Uterus (tissue), 4 donors: ENCODE results near the gene FMN1. TPM values are rescaled to one million over a fixed set of nuclear protein-coding genes. Genes with fewer than 3 reads are reported as not detected.

Source experiments
- DNase-seq, 2 donors: peaks; one replicate each; pipeline ENCODE4 v3.0.0-alpha.2; 2019 to 2020
- H3K27ac ChIP-seq, 2 donors: fragments of 200-600 bp; sonication (generic); 1 replicate in 1 of 2; 2 replicates in 1 of 2; pipeline ENCODE4 v1.5.1; 2016 to 2018
- H3K27me3 ChIP-seq, 2 donors: fragments of 200-600 bp; sonication (generic); one replicate each; pipeline ENCODE4 v1.5.1; 2018 to 2019; ENCODE audit warnings: control low read depth in 1 of 2
- H3K36me3 ChIP-seq, 2 donors: fragments of 200-600 bp; sonication (generic); one replicate each; pipeline ENCODE4 v1.5.1; 2019; ENCODE audit warnings: control low read depth in 1 of 2
- H3K4me1 ChIP-seq, 2 donors: fragments of 200-600 bp; sonication (generic); one replicate each; pipeline ENCODE4 v1.5.1; 2018 to 2019; ENCODE audit warnings: control low read depth in 1 of 2
- H3K4me3 ChIP-seq, 2 donors: fragments of 200-600 bp; sonication (generic); 1 replicate in 1 of 2; 2 replicates in 1 of 2; pipeline ENCODE4 v1.5.1; 2018 to 2019; ENCODE audit warnings: mild to moderate bottlenecking in 1 of 2
- H3K9me3 ChIP-seq, 2 donors: fragments of 200-600 bp; sonication (generic); one replicate each; pipeline ENCODE4 v1.5.1; 2019; ENCODE audit warnings: control low read depth in 1 of 2
- CTCF ChIP-seq, 4 experiments: fragments of 200-600 bp in 2 of 4; fragments of 450-650 bp in 2 of 4; sonication (generic) in 2 of 4; IDR thresholded peaks; one replicate each; pipeline ENCODE4 v1.5.1; 2016 to 2019; ENCODE audit warnings: antibody characterized with exemption in 4 of 4, mild to moderate bottlenecking in 2 of 4, moderate library complexity in 1 of 4
- POLR2A ChIP-seq, 2 donors: fragments of 450-650 bp; IDR thresholded peaks; one replicate each; pipeline ENCODE4 v1.6.1; 2016; ENCODE audit warnings: antibody characterized with exemption in 2 of 2, mild to moderate bottlenecking in 1 of 2, moderate library complexity in 1 of 2
- intact Hi-C: fragments of 100-400 bp; cut with DNase I; formaldehyde crosslinking; loops from one replicate; pipeline ENCODE4 v1.15.1; 2023; ENCODE audit warnings: low total_unique reads
- total RNA-seq, 4 donors: library from RNA; depleted of rRNA in 3 of 4; stranded (reverse); fragments of >200 nt in 3 of 4; gene quantifications; one replicate each; pipeline versions ENCODE4 v1.1.0 to v1.2.4, GENCODE V29; 2014 to 2023
- donor health status: DM: yes; HTN: yes; CAD: no.

The FMN1 gene
- total RNA-seq, 4 donors from 2014 or later: 1.3 to 9.3 (median 5.0) TPM

- no peak overlapping the region for H3K4me3 ChIP-seq
- no peak for TF ChIP-seq CTCF (IDR thresholded peaks at IDR 0.05)
- no peak for TF ChIP-seq POLR2A (IDR thresholded peaks at IDR 0.05)
- H3K27me3 ChIP-seq: no peaks in the 10 kb centered on the region
- H3K9me3 ChIP-seq: no peaks in the 10 kb centered on the region
- no peak for DNase-seq
- no peak overlapping the region for H3K27ac ChIP-seq
- intact Hi-C loops: no loop called here
- peaks cover 0 to 3% of the 10 kb centered on the region in 2 donors for H3K4me1 ChIP-seq
- no peaks in the 10 kb centered on the region for H3K36me3 ChIP-seq
These were observed 324.7 kb downstream of the FMN1 start for GRCh38 chr15:32869776-32870175.

GRCh38 chr15:32867313-32867626 lies 327.2 kb downstream of the FMN1 start:
- Histone ChIP-seq H3K9me3 (no peaks in the 10 kb centered on the region), H3K27ac (no peak overlapping the region), H3K36me3 (no peaks in the 10 kb centered on the region), H3K4me3 (no peak overlapping the region), H3K27me3 (no peaks in the 10 kb centered on the region), H3K4me1 (no peaks in the 10 kb centered on the region)
- DNase-seq: no peak
- intact Hi-C loops: no loop called here
- no peak for TF ChIP-seq POLR2A (IDR thresholded peaks at IDR 0.05)
- no peak for TF ChIP-seq CTCF (IDR thresholded peaks at IDR 0.05)

GRCh38 chr15:32866454-32867312 lies 327.8 kb downstream of the FMN1 start:
- Histone ChIP-seq H3K4me3 (no peak overlapping the region), H3K9me3 (no peaks in the 10 kb centered on the region), H3K36me3 (no peaks in the 10 kb centered on the region), H3K27ac (no peak overlapping the region), H3K4me1 (no peaks in the 10 kb centered on the region), H3K27me3 (no peaks in the 10 kb centered on the region)
- TF ChIP-seq CTCF (IDR thresholded peaks at IDR 0.05) (no peak), POLR2A (IDR thresholded peaks at IDR 0.05) (no peak)
- no peak for DNase-seq
- intact Hi-C loops: no loop called here

- no peaks in the 10 kb centered on the region for H3K36me3 ChIP-seq
- intact Hi-C loops: no loop called here
- no peak for TF ChIP-seq POLR2A (IDR thresholded peaks at IDR 0.05)
- no peak for TF ChIP-seq CTCF (IDR thresholded peaks at IDR 0.05)
- H3K27me3 ChIP-seq: no peaks in the 10 kb centered on the region
- H3K4me1 ChIP-seq: no peaks in the 10 kb centered on the region
- H3K27ac ChIP-seq: no peak overlapping the region
- H3K4me3 ChIP-seq: no peak overlapping the region
- H3K9me3 ChIP-seq: no peaks in the 10 kb centered on the region
- DNase-seq: no peak
These were observed 329.7 kb downstream of the FMN1 start for GRCh38 chr15:32864841-32865240.

- Histone ChIP-seq H3K27me3 (no peaks in the 10 kb centered on the region), H3K9me3 (no peaks in the 10 kb centered on the region), H3K4me3 (no peak overlapping the region), H3K36me3 (no peaks in the 10 kb centered on the region), H3K27ac (no peak overlapping the region), H3K4me1 (no peaks in the 10 kb centered on the region)
- DNase-seq: no peak
- TF ChIP-seq POLR2A (IDR thresholded peaks at IDR 0.05): no peak
- no peak for TF ChIP-seq CTCF (IDR thresholded peaks at IDR 0.05)
- intact Hi-C loops: no loop called here
These were observed 330.5 kb downstream of the FMN1 start for GRCh38 chr15:32864051-32864450.
